ENCODE results near the gene RP9.

DNA sequence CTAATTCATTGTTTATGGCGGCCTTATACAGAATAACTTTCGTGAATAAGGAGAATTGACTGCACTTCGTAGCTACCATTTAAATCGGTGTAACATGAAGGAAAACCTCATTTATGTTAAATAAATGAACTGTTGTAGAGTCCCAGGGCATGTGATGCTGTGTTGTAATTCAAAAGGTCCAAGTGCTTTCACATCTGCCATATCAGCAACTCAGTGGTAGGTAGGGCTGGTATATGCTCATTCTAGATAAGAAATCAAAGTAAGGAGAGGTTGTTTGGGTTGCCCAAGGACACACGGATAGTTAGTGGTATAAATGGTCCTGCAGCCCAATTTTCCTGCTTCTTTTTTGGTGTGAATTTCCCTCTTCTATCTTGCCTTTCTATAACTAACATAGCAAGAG is 36.0 kb upstream of the RP9 start:
- no peak for TF ChIP-seq ZNF564 (CRISPR knock-in tag; IDR thresholded peaks at IDR 0.05)
- TF ChIP-seq TAF1 (CRISPR knock-in tag; IDR thresholded peaks at IDR 0.05), result no peak
- TF ChIP-seq, protein P1, sequence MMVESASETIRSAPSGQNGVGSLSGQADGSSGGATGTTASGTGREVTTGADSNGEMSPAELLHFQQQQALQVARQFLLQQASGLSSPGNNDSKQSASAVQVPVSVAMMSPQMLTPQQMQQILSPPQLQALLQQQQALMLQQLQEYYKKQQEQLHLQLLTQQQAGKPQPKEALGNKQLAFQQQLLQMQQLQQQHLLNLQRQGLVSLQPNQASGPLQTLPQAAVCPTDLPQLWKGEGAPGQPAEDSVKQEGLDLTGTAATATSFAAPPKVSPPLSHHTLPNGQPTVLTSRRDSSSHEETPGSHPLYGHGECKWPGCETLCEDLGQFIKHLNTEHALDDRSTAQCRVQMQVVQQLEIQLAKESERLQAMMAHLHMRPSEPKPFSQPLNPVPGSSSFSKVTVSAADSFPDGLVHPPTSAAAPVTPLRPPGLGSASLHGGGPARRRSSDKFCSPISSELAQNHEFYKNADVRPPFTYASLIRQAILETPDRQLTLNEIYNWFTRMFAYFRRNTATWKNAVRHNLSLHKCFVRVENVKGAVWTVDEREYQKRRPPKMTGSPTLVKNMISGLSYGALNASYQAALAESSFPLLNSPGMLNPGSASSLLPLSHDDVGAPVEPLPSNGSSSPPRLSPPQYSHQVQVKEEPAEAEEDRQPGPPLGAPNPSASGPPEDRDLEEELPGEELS (CRISPR knock-in tag; IDR thresholded peaks at IDR 0.05), result no peak
